ENCODE data around the gene CC2D2A.

CC2D2A gene

DNA sequence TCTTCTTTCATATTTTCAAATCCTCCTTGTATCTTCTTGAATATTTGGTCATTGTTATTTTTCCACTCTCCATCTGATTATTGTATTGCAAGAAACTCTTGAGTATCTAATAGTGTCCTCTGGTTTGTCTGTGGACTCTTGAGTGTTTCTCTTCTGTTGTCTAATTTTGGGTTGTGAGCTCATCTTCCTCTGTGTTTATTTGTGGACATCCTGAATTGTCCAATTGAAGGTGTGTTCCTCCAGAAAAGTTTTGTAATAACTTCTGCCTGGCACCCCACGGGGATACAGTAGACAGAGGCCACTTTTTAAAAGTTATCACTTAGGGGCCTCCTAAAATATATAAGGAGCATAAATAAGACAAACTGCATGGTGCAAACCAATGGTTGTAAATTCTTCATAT, 3.1 kb upstream of the CC2D2A start:
- DNase-seq (ENCODE audit: low read depth), result no peak

- no peak for DNase-seq (ENCODE audit: low read depth)
These were observed 420 bp downstream of the CC2D2A start for GRCh38 chr4:15470128-15470475.

- no peak for DNase-seq (ENCODE audit: low read depth)
These were observed 6.7 kb downstream of the CC2D2A start for GRCh38 chr4:15476396-15476795.

DNA sequence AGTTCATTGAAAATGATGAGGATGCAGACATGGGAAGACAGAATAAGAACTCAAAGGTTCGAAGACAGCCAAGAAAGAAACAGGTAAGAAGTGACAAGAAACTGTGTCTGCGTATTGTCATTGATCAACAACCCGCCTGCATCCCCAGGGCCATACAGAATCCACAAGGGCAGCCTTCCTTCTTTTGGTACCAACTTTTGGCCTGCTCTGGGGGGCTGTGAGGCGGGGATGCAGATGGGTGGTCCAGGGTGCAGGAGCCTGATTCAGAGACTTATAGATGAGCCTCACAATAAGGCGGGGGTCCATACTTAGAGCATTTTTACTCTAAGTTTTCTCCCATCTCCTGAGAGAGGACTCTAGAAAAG, 9.0 kb downstream of the CC2D2A start:
- no peak for DNase-seq (ENCODE audit: low read depth)

- DNase-seq (ENCODE audit: low read depth), result no peak
These were observed 9.6 kb downstream of the CC2D2A start for GRCh38 chr4:15479089-15479912.

DNA sequence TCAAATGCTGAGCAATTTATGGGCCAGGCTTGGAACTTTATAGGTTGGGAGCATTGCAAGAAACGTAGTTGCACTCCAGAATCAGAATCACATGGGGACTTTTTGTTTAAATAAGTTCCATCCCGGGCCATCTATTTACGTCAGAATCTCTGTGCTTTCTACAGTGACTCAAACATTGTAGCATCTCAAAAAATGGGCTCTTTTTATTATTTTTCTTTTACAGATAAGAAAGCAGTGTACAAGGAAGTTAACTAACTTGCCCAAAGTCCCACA, 10.2 kb downstream of the CC2D2A start:
- no peak for DNase-seq (ENCODE audit: low read depth)

DNA sequence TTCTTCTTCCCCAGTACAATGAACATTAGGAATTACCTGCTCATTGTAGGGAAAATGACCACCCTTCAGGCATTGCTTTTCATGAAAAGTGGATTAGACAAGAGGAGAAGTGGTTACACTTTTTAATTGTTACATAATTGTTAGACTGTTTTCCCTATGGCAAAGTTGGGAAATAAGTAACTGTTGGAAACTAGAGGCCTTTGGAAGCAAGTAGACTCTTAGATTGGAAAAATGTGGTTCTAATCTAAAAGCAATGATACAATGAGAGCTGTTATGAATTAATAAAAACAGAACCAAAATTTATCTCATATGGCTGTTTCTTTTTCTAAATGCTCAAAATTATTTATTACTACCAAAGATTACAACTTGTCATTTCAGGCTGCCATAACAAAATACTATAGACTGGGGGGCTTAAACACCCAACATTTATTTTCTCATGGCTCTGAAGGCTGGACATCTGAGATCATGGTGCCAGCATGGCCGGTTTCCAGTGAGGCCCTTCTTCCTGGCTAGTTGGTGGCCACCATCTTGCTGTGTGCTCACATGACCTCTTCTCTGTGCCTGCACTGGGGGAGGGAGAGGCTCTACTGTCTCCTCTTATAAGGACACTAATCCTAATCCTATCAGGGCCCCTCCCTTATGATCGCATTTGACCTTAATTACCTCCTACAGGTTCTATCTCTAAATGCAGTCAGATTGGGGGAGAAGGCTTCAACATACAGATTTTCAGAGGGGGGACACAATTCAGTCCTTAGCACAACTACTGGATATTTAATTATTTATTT, 12.5 kb downstream of the CC2D2A start:
- no peak for DNase-seq (ENCODE audit: low read depth)

DNA sequence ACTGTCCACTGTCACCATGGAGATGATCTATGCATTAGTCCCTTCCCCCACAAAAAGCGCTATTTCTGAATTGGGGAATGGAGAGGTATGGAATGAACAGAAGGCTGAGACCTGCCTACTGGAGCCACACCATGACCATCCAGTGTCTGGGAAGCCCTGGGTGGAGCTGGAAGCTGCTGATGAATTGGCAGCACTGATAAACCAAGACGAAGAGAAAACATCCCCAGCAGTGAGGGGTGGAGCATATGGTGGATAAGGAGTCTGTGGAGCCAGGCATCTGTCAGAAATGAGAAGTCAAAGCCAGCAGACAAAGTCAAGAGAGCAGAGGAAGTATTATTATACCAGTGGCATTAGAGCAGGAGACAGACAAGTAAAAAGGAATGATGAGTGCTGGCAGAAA, 13.2 kb downstream of the CC2D2A start:
- DNase-seq (ENCODE audit: low read depth), result no peak

DNA sequence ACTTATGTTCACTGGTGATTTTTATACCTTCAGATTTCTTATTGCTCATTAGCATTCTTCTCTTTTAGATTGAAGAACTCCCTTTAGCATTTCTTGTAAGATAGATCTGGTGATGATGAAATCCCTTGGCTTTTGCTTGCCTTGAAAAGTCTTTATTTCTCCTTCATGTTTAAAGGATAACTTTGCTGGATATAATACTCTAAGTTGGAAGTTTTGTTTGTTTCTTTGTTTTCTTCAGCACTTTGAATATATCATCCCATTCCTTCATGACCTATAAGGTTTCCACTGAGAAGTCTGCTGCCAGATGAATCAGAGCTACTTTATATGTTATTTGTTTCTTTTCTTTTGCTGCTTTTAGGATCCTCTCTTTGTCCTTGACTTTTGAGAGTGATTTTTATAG, 18.5 kb downstream of the CC2D2A start:
- DNase-seq (ENCODE audit: low read depth), result no peak

- no peak for DNase-seq (ENCODE audit: low read depth)
These were observed 19.2 kb downstream of the CC2D2A start for GRCh38 chr4:15488658-15489470.

DNA sequence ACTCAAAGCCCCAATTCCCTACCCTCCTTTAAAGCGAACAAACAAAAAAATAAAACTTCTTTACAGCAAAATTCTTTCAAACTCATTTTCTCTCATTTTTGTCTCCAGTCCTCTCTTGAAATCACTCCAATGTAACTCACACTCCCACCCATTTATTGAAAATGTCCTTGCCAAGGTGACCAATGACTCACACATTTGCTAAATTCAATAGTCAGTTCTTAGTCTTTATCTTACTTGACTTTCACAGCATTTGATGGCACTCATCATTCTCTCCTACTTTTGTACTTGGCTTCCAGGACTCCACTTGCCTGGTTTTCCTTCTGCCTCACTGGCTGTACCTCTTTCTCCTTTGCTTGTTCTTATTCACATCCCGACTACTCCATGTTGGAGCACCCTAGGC, 19.9 kb downstream of the CC2D2A start:
- no peak for DNase-seq (ENCODE audit: low read depth)

DNA sequence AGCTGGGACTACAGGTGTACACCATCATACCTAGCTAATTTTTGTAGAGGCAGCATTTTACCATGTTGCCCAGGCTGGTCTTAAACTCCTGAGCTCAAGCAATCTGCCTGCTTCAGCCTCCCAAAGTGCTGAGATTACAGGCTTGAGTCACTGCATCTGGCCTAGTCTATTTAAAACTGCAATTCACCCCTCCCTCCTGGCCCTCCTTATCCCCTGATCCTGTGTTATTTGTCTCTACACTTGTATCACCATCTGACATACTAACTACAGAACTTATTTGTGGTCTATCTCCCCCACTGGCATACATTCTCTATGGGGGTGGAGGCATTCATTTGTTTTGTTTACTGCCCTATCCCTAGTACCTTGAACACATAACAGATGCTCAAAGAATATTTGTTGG, 23.7 kb downstream of the CC2D2A start:
- no peak for DNase-seq (ENCODE audit: low read depth)

GRCh38 chr4:15495621-15496020, 25.9 kb downstream of the CC2D2A start:
- DNase-seq (ENCODE audit: low read depth), result no peak

DNA sequence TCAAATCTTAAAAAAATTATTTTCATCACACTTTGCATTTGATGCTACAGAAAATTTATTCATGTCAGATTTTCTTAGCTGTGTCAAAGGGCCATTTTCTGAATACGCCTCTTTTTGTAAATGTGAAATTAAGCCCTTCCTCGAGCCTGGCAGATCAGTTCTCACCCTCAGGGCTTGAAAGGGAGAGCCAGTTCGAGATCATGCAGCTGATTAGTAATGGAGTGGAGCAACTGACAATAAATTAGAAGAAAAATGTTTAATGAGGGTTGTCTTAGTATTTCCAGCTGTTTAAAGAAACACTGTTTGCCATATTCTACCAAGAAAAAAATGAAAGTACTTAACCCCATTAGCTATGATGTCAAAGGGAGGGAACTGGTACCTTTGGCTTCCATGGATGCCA, 28.7 kb downstream of the CC2D2A start:
- DNase-seq (ENCODE audit: low read depth), result no peak

DNA sequence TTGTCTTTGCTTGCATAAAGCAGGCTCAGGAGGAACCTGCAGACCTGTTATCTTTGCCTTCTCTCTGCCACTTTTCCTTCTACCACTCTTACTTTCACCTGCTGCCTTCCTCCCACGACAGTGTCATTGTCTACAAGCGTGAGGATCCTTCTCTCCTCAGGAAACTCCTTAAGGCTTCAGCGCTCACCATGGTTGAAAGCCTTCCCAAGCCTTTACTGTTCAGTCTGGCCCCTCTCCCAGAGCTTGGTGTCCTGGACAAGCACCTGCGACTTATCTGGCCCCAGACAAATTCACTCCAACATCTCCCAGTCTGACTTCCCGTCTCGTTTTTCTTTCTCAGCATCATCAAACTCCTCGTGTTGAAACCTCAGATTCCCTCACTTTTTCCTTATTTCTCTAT, 31.0 kb downstream of the CC2D2A start:
- no peak for DNase-seq (ENCODE audit: low read depth)

DNA sequence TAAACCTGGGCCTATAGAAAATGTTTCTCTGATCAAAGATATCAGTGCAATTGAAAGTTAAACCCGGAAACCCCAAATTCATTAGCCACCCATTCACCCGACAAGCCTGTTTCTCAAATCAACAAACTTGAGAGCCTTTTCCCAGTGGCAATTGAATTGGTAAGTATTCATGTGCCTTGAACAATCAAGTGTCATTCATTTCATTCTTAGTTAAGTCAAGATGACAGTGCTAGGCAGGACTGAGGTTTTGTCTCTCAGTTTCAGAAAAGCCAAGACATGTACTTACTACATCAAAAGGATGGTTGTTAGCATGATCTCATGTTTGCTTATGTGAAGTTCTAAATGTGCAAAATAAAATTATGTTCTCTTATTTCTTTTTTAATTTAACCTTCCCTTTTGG, 32.3 kb downstream of the CC2D2A start:
- DNase-seq (ENCODE audit: low read depth), result no peak

DNA sequence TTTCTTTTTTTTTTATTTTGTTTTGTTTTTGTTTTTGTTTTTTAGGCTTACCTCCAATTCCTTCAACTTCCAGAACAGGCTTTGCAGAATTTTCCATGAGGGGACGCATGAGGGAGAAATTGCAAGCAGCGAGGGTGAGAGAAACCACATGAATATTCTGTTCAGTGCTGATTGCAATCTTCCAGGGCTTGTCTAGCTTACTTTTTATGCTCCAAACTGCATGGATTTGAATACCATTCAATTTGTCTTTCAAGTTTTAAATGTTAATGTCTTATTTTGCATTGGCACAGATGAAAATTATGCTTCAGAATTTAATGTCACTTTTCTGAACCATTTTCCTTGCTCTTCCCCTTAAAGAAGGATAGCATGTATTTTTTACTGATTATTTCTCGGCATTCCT, 32.7 kb downstream of the CC2D2A start:
- DNase-seq (ENCODE audit: low read depth), result no peak

DNA sequence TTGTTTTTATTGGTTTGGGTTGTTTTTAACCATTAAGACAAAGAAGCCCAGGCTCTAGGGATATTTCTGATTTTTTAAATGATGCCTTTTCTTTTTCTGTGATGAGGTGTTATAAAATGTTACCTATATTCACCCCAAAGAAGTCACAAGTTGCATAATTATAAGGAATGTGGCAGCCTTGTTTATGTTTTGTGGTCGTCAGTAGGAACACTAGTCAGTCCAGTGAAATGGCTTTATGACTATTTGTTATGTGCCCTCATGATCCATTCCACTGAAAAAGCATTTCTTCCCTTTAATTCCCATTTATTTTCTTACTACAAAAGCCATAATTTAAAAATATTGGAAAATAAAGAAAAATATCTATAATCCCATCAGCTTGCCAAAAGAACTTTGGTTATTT, 34.4 kb downstream of the CC2D2A start:
- no peak for DNase-seq (ENCODE audit: low read depth)

GRCh38 chr4:15506464-15506863, 36.8 kb downstream of the CC2D2A start:
- no peak for DNase-seq (ENCODE audit: low read depth)

DNA sequence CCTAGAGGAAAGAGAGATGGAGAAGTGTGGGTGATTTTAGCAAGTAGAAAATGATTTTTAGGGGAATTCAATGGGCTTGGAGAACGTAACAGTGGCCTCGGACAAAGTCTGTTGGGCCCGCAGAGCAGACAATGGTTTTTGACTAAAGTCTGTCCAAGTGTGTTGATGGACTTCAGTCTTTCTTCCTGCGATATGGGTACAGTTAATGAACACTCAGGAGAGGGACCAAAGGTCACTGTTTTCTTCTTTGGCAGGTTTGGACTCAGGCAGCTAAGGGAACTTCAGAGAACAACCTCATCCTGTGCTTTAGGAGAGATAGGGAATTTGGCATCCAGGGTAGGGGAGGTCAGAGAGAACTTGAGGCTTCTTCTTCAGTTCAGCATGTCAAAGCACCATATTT, 38.0 kb downstream of the CC2D2A start:
- no peak for DNase-seq (ENCODE audit: low read depth)

DNA sequence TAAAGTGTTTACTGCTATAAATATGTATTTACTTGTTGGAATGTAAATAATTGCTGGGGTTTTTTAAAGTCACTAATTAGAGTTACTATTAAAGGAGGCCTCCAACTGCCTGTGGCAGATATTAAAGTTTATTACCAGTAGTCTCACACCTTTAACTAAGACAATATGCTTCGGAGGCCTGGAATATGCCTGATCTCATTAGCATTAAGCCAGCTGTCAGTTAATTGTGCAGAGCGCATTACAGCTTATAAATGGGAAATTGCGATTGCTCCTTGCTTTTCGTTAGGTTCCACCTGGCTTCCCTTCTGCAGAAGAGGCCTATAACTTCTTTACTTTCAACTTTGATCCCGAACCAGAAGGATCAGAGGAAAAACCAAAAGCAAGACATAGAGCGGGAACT, 41.3 kb downstream of the CC2D2A start:
- DNase-seq (ENCODE audit: low read depth), result no peak

- DNase-seq (ENCODE audit: low read depth), result no peak
These were observed 43.9 kb downstream of the CC2D2A start for GRCh38 chr4:15513545-15513944.

- DNase-seq (ENCODE audit: low read depth), result no peak
These were observed 45.4 kb downstream of the CC2D2A start for GRCh38 chr4:15515106-15515505.
